ENCODE results near the gene ITGB7. TPM values are rescaled to one million over a fixed set of nuclear protein-coding genes. Genes with fewer than 3 reads are reported as not detected.

The ITGB7 gene
- polyA plus RNA-seq, 1 donor from 2014 or later, result 238 TPM

DNA sequence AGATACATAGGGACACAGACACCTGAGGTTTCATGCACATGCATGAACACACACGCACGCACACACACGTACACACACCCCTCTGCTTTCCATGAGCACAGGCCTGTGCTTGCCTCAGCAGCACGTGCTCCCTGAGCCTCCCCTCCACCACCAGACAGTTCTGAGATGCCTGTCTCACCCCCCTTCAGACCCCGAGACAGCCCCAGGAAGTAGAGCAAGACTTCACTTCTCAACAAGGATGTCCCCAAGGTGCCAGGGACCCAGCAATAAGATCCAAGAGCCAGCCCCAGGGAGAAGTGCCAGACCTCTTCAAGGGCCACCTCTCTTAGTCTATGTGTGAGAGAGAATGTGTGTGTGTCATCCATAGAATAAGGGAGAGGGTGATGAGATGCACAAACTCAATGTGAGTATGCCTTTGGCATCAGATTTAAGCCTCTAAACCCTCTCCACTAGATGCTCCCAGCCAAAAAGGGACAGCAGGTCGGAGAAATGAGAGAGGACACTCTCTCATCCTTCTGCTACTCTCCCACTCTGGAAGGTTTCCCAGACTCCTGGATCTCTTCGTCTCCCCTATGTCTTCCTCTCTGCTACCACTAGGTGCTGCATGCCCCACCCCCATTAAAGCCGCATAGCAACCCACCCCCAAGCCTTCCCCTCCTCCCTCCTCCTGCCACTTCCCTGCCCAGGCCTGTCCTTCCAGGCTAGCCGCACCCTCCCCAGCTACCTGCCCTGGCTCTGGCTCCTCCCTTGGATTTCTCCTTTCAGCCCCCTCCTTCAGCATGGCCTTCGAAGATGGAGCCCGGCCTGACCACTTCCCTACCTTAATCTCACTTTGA lies 17.2 kb upstream of the ITGB7 start:
- Mint-ChIP-seq H3K4me3 (peak overlapping the region in 3 of 4 donors; percentile 30 to 81 (median 76)), H3K27me3 (no peaks in the 10 kb centered on the region), H3K36me3 (no peaks in the 10 kb centered on the region), H3K9me3 (no peaks in the 10 kb centered on the region), H3K27ac (peak overlapping the region in 2 of 3 donors; percentile 59 to 95), H3K4me1 (peaks cover 9 to 17% (median 15%) of the 10 kb centered on the region in 3 donors)

DNA sequence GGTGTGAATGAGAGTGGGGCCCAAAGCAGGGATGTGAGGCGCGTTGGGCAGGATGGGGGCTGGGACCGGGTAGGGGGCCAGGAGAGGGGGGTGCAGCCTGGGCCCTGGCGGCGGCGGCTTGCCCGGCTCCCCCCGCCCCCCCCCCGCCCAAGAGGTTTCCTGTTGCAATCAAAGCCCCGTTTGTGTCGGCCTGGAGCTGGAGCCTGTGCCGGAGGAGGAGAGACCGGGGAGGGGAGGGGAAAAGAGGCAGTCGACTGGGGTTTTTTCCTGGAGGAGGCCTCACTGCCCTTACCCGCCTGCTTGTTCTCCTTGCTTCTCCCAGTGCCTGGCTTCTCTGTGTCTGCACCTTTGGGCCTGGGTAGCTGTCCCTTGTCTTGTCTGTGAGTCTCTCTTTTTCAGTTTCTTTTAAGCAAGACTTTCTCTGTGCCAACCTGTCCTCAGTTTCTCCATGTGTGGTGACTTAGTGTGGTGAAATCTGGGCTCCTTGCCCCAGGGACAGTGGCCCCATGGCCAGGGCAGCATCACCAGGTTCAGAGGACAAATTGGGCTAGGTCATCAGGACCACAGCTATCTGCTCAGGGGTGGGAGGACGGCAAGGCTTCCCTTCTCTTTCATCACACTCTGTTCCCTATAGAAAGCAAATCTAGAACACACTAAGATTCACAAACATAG lies 16.5 kb upstream of the ITGB7 start:
- H3K27ac Mint-ChIP-seq, result peak overlapping the region in 2 of 3 donors; percentile 59 to 95
- H3K27me3 Mint-ChIP-seq, result no peaks in the 10 kb centered on the region
- H3K4me3 Mint-ChIP-seq, result peak overlapping the region; percentile 8 to 82 (median 72)
- H3K36me3 Mint-ChIP-seq, result no peaks in the 10 kb centered on the region
- H3K9me3 Mint-ChIP-seq, result no peaks in the 10 kb centered on the region
- peaks cover 13 to 20% (median 20%) of the 10 kb centered on the region in 3 donors for H3K4me1 Mint-ChIP-seq

DNA sequence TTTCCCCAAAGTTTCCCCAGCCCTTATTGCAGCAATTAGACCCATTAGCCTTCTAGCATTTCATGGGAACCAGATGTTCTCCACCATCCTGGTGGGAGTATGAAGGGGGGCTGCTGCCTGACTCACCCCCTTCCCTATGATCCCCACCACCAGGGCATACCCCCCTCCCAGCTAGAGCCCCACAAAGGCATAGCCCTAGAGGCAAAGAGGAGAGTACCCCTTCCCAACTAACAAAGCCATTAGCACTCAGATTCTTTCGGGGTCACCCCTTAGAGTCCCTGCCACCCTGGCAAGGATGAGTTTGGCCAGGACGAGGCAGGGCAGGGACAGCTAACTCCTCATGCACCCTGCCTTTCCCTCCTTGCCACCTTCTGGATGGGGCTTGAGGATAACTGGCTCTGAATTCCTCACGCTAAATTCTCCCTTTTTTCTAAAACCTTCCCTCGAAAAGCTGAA lies 15.8 kb upstream of the ITGB7 start:
- H3K27me3 Mint-ChIP-seq, result no peaks in the 10 kb centered on the region
- no peaks in the 10 kb centered on the region for H3K9me3 Mint-ChIP-seq
- peak overlapping the region in 2 of 3 donors; percentile 47 to 60 for H3K27ac Mint-ChIP-seq
- H3K4me3 Mint-ChIP-seq, result peak overlapping the region in 2 of 4 donors; percentile 68 to 71
- peaks cover 13 to 26% (median 24%) of the 10 kb centered on the region in 3 donors for H3K4me1 Mint-ChIP-seq
- H3K36me3 Mint-ChIP-seq, result no peaks in the 10 kb centered on the region

GRCh38 chr12:53222170-53222721 lies 15.2 kb upstream of the ITGB7 start:
- H3K4me1 Mint-ChIP-seq, result peaks cover 13 to 30% (median 26%) of the 10 kb centered on the region in 3 donors
- H3K9me3 Mint-ChIP-seq, result no peaks in the 10 kb centered on the region
- H3K36me3 Mint-ChIP-seq, result no peaks in the 10 kb centered on the region
- H3K27ac Mint-ChIP-seq, result peak overlapping the region; percentile 47 to 77 (median 60)
- H3K4me3 Mint-ChIP-seq, result peak overlapping the region; percentile 68 to 84 (median 71)
- no peaks in the 10 kb centered on the region for H3K27me3 Mint-ChIP-seq

- no peaks in the 10 kb centered on the region for H3K27me3 Mint-ChIP-seq
- H3K9me3 Mint-ChIP-seq, result no peaks in the 10 kb centered on the region
- peak overlapping the region; percentile 86 to 96 (median 92) for H3K4me3 Mint-ChIP-seq
- peaks cover 19 to 37% (median 32%) of the 10 kb centered on the region in 3 donors for H3K4me1 Mint-ChIP-seq
- H3K36me3 Mint-ChIP-seq, result no peaks in the 10 kb centered on the region
- peak overlapping the region; percentile 64 to 97 (median 76) for H3K27ac Mint-ChIP-seq
Observed at GRCh38 chr12:53221203-53222080, 14.4 kb upstream of the ITGB7 start.

- Mint-ChIP-seq H3K4me3 (peak overlapping the region; percentile 86 to 96 (median 92)), H3K27me3 (no peaks in the 10 kb centered on the region), H3K9me3 (no peaks in the 10 kb centered on the region), H3K27ac (peak overlapping the region; percentile 64 to 97 (median 76)), H3K36me3 (no peaks in the 10 kb centered on the region), H3K4me1 (peaks cover 25 to 44% (median 36%) of the 10 kb centered on the region in 3 donors)
Observed at GRCh38 chr12:53220694-53221202, 13.7 kb upstream of the ITGB7 start.

GRCh38 chr12:53219956-53220693 lies 13.1 kb upstream of the ITGB7 start:
- no peaks in the 10 kb centered on the region for H3K36me3 Mint-ChIP-seq

DNA sequence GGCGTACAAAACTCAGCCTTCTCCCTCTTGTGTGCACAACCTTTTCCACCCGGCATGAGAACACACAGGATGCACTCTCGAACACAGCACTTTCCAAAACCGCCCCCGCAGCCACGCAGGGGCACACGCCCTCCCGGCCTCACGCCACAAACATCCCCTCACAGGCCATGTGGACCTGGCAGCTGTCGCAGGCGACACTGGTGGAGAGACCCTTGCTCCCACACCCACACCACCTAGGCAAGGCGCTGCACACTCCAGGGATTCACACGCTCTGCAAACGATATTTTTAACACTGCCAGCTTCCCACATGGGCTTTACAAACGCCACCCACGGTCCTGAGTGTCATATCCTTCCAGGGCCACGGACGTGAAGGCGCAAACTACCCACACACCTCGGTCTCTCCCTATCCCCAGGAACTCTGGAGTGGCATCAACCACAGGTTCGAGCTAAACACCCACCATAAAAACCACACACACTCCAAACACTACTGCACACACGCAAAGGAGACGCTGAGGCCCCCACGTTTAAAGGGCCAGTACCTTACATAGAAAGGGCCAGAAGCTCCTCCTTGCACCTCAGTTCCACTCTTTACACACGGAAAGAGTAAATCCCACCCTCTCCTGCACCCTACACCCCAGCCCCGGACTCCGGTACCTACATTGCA lies 12.4 kb upstream of the ITGB7 start:
- H3K4me3 Mint-ChIP-seq, result peak overlapping the region; percentile 86 to 96 (median 92)
- H3K9me3 Mint-ChIP-seq, result no peaks in the 10 kb centered on the region
- no peaks in the 10 kb centered on the region for H3K36me3 Mint-ChIP-seq
- no peaks in the 10 kb centered on the region for H3K27me3 Mint-ChIP-seq
- H3K4me1 Mint-ChIP-seq, result peaks cover 25 to 49% (median 33%) of the 10 kb centered on the region in 3 donors
- H3K27ac Mint-ChIP-seq, result peak overlapping the region; percentile 64 to 91 (median 83)

More at GRCh38 chr12:53219956-53220693, 13.1 kb upstream of the ITGB7 start:
- peak overlapping the region; percentile 64 to 97 (median 83) for H3K27ac Mint-ChIP-seq
- no peaks in the 10 kb centered on the region for H3K9me3 Mint-ChIP-seq
- no peaks in the 10 kb centered on the region for H3K27me3 Mint-ChIP-seq
- peak overlapping the region; percentile 86 to 96 (median 92) for H3K4me3 Mint-ChIP-seq
- peaks cover 25 to 49% (median 34%) of the 10 kb centered on the region in 3 donors for H3K4me1 Mint-ChIP-seq

DNA sequence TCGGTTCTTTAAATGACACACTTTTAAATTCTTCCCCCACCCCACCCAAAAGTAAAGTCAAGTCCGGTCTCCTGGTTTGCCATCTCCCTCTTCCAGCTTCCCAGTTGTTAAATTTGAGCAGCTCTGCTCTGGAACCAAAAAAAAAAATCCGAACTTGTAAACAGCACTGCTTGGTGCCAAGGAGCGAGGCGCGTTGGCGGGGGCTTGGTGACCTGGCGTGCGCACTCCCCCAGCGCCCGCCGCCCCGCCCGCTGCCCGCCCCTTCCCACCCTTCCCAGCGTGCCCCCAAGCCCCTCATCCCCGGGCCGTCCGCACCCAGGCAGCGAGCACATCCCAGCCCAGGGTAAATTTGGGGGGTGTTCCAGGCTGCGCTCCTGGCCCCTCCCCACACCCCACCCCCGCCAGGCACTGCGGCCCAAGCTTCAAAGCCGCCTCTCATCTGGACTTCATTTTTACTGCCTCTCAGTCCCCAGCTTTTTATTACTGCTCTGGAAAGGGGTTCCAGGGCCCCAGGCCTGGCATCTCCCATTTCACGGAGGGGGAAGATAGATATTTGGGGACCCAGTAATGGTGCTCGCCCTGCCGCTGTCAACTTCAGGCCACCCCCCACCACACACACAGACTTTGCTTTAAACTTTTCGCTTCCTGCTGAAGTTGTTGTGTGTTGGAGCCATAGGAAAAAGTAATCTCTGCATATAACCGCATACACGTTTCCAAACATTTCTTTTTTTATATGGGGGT lies 11.7 kb upstream of the ITGB7 start:
- Mint-ChIP-seq H3K4me3 (peak overlapping the region; percentile 86 to 96 (median 92)), H3K27ac (peak overlapping the region; percentile 69 to 91 (median 83)), H3K4me1 (peaks cover 27 to 46% (median 30%) of the 10 kb centered on the region in 3 donors), H3K9me3 (no peaks in the 10 kb centered on the region), H3K36me3 (no peaks in the 10 kb centered on the region), H3K27me3 (no peaks in the 10 kb centered on the region)

DNA sequence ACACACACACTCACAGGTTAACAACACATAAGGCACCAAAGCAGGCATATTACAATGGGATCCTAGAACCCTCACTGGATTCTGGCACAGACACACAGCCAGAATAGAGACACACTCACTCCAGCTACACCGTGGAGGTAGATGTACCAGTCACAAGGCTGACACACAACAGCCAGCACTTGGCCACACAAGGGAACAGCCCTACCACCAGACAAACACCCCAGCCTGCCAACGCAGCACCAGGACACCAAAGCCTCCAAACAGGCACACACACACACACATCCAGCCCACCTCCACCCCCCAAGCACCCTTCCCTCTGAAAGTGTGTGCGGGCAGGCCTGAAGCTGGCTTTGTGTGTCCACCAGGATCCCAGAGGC lies 10.9 kb upstream of the ITGB7 start:
- Mint-ChIP-seq H3K4me1 (peaks cover 33 to 52% (median 34%) of the 10 kb centered on the region in 3 donors), H3K27ac (peak overlapping the region; percentile 68 to 86 (median 69)), H3K4me3 (peak overlapping the region; percentile 68 to 81 (median 76)), H3K36me3 (no peaks in the 10 kb centered on the region), H3K9me3 (no peaks in the 10 kb centered on the region), H3K27me3 (no peaks in the 10 kb centered on the region)

DNA sequence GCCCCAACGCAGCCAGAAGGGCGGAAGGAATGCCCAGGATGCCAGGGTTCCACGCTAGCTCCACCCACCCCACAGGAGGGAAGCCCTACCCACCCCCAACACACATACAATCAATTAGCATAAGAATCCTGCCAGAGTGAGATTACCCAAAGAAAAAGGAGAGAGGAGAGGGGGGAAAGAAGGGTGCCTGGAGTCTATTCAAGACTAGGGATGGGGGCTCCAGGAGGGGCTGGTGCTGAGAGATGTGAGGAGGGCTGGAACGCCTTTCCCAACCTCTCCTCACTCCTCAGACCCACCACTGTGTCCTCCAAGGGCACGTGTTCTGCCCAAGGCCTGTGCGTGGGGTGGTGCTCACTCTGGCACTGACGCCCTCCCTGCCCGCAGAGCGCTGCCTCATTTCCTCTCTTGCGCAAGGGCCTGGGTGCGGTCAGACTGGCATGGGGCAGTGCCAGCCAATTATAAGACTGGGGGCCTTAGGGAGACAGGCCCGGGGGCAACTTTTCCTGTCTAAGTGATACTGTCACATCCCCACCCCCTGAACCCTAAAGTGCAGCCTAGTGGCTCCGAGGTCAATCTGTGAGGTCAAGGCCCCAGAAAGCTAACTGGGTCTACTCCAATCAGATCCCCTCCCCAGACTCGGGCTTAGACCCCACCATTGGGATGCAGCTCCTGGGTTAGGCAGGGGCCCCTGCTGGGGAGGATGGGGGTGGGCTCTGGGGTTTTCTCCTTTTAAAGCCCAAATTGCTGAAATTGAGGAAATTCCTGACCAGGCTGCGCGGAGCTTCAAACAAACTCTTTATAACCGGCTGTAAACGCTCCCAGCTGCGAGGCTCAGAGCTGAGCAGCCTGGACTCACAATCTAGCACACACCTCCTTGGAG lies 10.2 kb upstream of the ITGB7 start:
- H3K27me3 Mint-ChIP-seq, result no peaks in the 10 kb centered on the region
- H3K9me3 Mint-ChIP-seq, result no peaks in the 10 kb centered on the region
- H3K4me3 Mint-ChIP-seq, result peak overlapping the region; percentile 68 to 81 (median 76)
- H3K4me1 Mint-ChIP-seq, result peaks cover 33 to 52% (median 34%) of the 10 kb centered on the region in 3 donors
- H3K27ac Mint-ChIP-seq, result peak overlapping the region; percentile 69 to 90 (median 86)
- no peaks in the 10 kb centered on the region for H3K36me3 Mint-ChIP-seq

- H3K9me3 Mint-ChIP-seq, result no peaks in the 10 kb centered on the region
- peak overlapping the region in 2 of 3 donors; percentile 86 to 90 for H3K27ac Mint-ChIP-seq
- peak overlapping the region in 2 of 4 donors; percentile 36 to 65 for H3K4me3 Mint-ChIP-seq
- H3K36me3 Mint-ChIP-seq, result no peaks in the 10 kb centered on the region
- H3K27me3 Mint-ChIP-seq, result no peaks in the 10 kb centered on the region
- peaks cover 29 to 54% (median 32%) of the 10 kb centered on the region in 3 donors for H3K4me1 Mint-ChIP-seq
Observed at GRCh38 chr12:53215497-53215896, 8.4 kb upstream of the ITGB7 start.
